HCT116 (cell line): Measurements from ENCODE around the gene TWF2. TPM values are rescaled to one million over a fixed set of nuclear protein-coding genes. Genes with fewer than 3 reads are reported as not detected.

ENCODE experiments used
- ATAC-seq: fragments of 200-7000 bp; cut with Tn5 transposase; 2 replicates; pipeline ENCODE4 v1.9.1; 2020; ENCODE audit warnings: mild to moderate bottlenecking, moderate library complexity
- BruUV-seq: library from RNA; stranded (reverse); fragments of 400-500 nt; replicated peaks from 2 replicates; lab custom pipeline; 2021; lab: Mats Ljungman, UMichigan
- CTCF ChIA-PET: fragments of 300-600 bp; sonication (Branson Sonifier 250); formaldehyde crosslinking; loops from one replicate; lab custom pipeline; 2021; ENCODE audit warnings: antibody characterized with exemption; lab: Charles Lee
- POLR2A ChIA-PET: fragments of 300-600, 350-600 bp; sonication (Branson Sonifier 250); formaldehyde crosslinking; loops from one replicate; lab custom pipeline; 2021; ENCODE audit warnings: antibody characterized with exemption; lab: Charles Lee
- RAD21 ChIA-PET, 2 experiments: fragments of 300-600 bp; sonication (Branson Sonifier 250); formaldehyde crosslinking; loops; one replicate each; lab custom pipeline; 2023; ENCODE audit warnings: low total read pairs in 2 of 2; ENCODE audit not compliant: uncharacterized antibody in 2 of 2, unreplicated experiment in 2 of 2, low non-redundant PET in 1 of 2; lab: Charles Lee
- DNase-seq: peaks from one replicate; pipeline ENCODE4 v3.0.0-alpha.2; 2010; ENCODE audit warnings: low read depth, low spot score
- H2AFZ ChIP-seq: fragments of 200-600 bp; shearing (Covaris generic), sonication (generic); 2 replicates; pipeline ENCODE4 v1.6.1; 2017; ENCODE audit warnings: low read depth, mixed run types, mixed read lengths, antibody characterized with exemption, low read length; ENCODE audit not compliant: poor library complexity, severe bottlenecking
- H3K27ac ChIP-seq: 2 replicates; pipeline ENCODE4 v1.5.1; 2012; ENCODE audit warnings: low read depth, low read length
- H3K27me3 ChIP-seq: fragments of 200-600 bp; sonication (generic); 2 replicates; pipeline ENCODE4 v1.6.1; 2016; ENCODE audit warnings: mixed run types, low read length, mixed read lengths; ENCODE audit not compliant: insufficient read depth
- H3K36me3 ChIP-seq, 2 experiments: fragments of 200-500 bp in 1 of 2; fragments of 200-600 bp in 1 of 2; sonication (Bioruptor generic) in 1 of 2; sonication (generic) in 1 of 2; 2 replicates each; pipeline versions ENCODE4 v1.5.1 to v1.6.1; 2014 to 2016; ENCODE audit warnings: low read length in 2 of 2, inconsistent platforms in 1 of 2, mixed read lengths in 1 of 2, mixed run types in 1 of 2; ENCODE audit not compliant: insufficient read depth in 2 of 2, control insufficient read depth in 1 of 2
- H3K4me1 ChIP-seq, 2 experiments: fragments of 200-600 bp in 1 of 2; sonication (generic) in 1 of 2; 2 replicates each; pipeline versions ENCODE4 v1.5.1 to v1.6.1; 2012 to 2017; ENCODE audit warnings: low read length in 2 of 2, inconsistent platforms in 1 of 2, mild to moderate bottlenecking in 1 of 2, mixed read lengths in 1 of 2, mixed run types in 1 of 2, moderate library complexity in 1 of 2; ENCODE audit not compliant: insufficient read depth in 2 of 2, control insufficient read depth in 1 of 2
- H3K4me2 ChIP-seq: fragments of 200-600 bp; sonication (generic); 2 replicates; pipeline ENCODE4 v1.6.1; 2017; ENCODE audit warnings: mixed run types, low read length, mixed read lengths
- H3K4me3 ChIP-seq, 2 experiments: fragments of 200-600 bp in 1 of 2; sonication (generic) in 1 of 2; replicated peaks in 1 of 2; 2 replicates each; pipeline ENCODE4 v1.5.1; 2011 to 2016; ENCODE audit warnings: low read length in 2 of 2, control low read depth in 1 of 2, low read depth in 1 of 2, mild to moderate bottlenecking in 1 of 2, mixed read lengths in 1 of 2, mixed run types in 1 of 2
- H3K79me2 ChIP-seq: fragments of 200-600 bp; sonication (generic); 2 replicates; pipeline ENCODE4 v1.6.1; 2017; ENCODE audit warnings: mild to moderate bottlenecking, mixed run types, low read length, moderate library complexity, mixed read lengths; ENCODE audit not compliant: insufficient read depth
- H3K9ac ChIP-seq: fragments of 200-600 bp; sonication (generic); 2 replicates; pipeline ENCODE4 v1.6.1; 2016; ENCODE audit warnings: low read length, mixed read lengths
- H3K9me2 ChIP-seq: fragments of 200-600 bp; sonication (generic), shearing (Covaris generic); 2 replicates; pipeline ENCODE4 v1.6.1; 2017; ENCODE audit warnings: mixed run types, mild to moderate bottlenecking, moderate library complexity; ENCODE audit not compliant: insufficient read depth
- H3K9me3 ChIP-seq, 2 experiments: fragments of 200-500 bp in 1 of 2; fragments of 200-600 bp in 1 of 2; sonication (Bioruptor generic) in 1 of 2; sonication (generic) in 1 of 2; 2 replicates each; pipeline ENCODE4 v1.6.1; 2014 to 2017; ENCODE audit warnings: low read length in 2 of 2, mixed read lengths in 2 of 2, inconsistent platforms in 1 of 2, low read depth in 1 of 2, mild to moderate bottlenecking in 1 of 2, mixed run types in 1 of 2, moderate library complexity in 1 of 2; ENCODE audit not compliant: control insufficient read depth in 1 of 2, insufficient read depth in 1 of 2
- H4K20me1 ChIP-seq: fragments of 200-600 bp; sonication (generic), shearing (Covaris generic); 2 replicates; pipeline ENCODE4 v1.6.1; 2017; ENCODE audit warnings: mixed run types, mild to moderate bottlenecking, moderate library complexity; ENCODE audit not compliant: insufficient read depth
- CBX3 ChIP-seq: IDR thresholded peaks from 2 replicates; pipeline ENCODE4 v1.6.1; 2012; ENCODE audit warnings: low read depth
- EZH2 ChIP-seq: fragments of 200-600 bp; sonication (generic); IDR thresholded peaks from 2 replicates; pipeline ENCODE4 v1.6.1; 2017; ENCODE audit warnings: antibody characterized with exemption, mixed run types
- FOSL1 ChIP-seq: IDR thresholded peaks from 2 replicates; pipeline ENCODE4 v1.6.1; 2012; ENCODE audit warnings: low read depth
- SIN3A ChIP-seq: IDR thresholded peaks from 2 replicates; pipeline ENCODE4 v1.6.1; 2012; ENCODE audit warnings: low read depth
- SP1 ChIP-seq: IDR thresholded peaks from 2 replicates; pipeline ENCODE4 v1.6.1; 2012; ENCODE audit warnings: low read depth
- SRF ChIP-seq: IDR thresholded peaks from 2 replicates; pipeline ENCODE4 v1.6.1; 2012; ENCODE audit warnings: low read depth
- YY1 ChIP-seq: IDR thresholded peaks from 2 replicates; pipeline ENCODE4 v1.6.1; 2011; ENCODE audit warnings: low read length, low read depth, moderate library complexity, mild to moderate bottlenecking; ENCODE audit not compliant: insufficient replicate concordance; ENCODE audit errors: extremely low read depth
- intact Hi-C: fragments of 100-400 bp; cut with micrococcal nuclease; formaldehyde crosslinking; loops from 2 replicates; pipeline ENCODE4 v1.10.0; 2022
- total RNA-seq: library from RNA; stranded (reverse); gene quantifications from one replicate; pipeline ENCODE4 v1.2.1, GENCODE V29; 2021; ENCODE audit not compliant: unreplicated experiment
- TF ChIP-seq, protein P1 (sequence below), 3 experiments: fragments of 200-600 bp in 1 of 3; sonication (generic) in 1 of 3; IDR thresholded peaks in 2 of 3; conservative IDR thresholded peaks in 1 of 3; 2 replicates each; pipeline ENCODE4 v1.5.1; 2012 to 2017; ENCODE audit warnings: low read depth in 2 of 3, low read length in 2 of 3, antibody characterized with exemption in 1 of 3, borderline replicate concordance in 1 of 3, control low read depth in 1 of 3, mild to moderate bottlenecking in 1 of 3, mixed read lengths in 1 of 3, mixed run types in 1 of 3, moderate library complexity in 1 of 3; ENCODE audit not compliant: insufficient read depth in 1 of 3
- TF ChIP-seq, protein P2 (sequence below): IDR thresholded peaks from 2 replicates; pipeline ENCODE4 v1.6.1; 2012

TWF2 gene
- total RNA-seq, 1 experiment from 2014 or later = 100 TPM

GRCh38 chr3:52213901-52214300, 25.1 kb downstream of the TWF2 start (continued):
- TF ChIP-seq SRF (no peak), FOSL1 (no peak), YY1 (no peak), SIN3A (no peak), CBX3 (no peak)
- TF ChIP-seq, protein P1, sequence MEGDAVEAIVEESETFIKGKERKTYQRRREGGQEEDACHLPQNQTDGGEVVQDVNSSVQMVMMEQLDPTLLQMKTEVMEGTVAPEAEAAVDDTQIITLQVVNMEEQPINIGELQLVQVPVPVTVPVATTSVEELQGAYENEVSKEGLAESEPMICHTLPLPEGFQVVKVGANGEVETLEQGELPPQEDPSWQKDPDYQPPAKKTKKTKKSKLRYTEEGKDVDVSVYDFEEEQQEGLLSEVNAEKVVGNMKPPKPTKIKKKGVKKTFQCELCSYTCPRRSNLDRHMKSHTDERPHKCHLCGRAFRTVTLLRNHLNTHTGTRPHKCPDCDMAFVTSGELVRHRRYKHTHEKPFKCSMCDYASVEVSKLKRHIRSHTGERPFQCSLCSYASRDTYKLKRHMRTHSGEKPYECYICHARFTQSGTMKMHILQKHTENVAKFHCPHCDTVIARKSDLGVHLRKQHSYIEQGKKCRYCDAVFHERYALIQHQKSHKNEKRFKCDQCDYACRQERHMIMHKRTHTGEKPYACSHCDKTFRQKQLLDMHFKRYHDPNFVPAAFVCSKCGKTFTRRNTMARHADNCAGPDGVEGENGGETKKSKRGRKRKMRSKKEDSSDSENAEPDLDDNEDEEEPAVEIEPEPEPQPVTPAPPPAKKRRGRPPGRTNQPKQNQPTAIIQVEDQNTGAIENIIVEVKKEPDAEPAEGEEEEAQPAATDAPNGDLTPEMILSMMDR (IDR thresholded peaks at IDR 0.05 in 2 of 3, conservative IDR thresholded peaks at IDR 0.05 in 1 of 3; ENCODE audit: borderline replicate concordance in 1 of 3, insufficient read depth in 1 of 3, low read depth in 2 of 3, low read length in 2 of 3) = no peak
- TF ChIP-seq, protein P2, sequence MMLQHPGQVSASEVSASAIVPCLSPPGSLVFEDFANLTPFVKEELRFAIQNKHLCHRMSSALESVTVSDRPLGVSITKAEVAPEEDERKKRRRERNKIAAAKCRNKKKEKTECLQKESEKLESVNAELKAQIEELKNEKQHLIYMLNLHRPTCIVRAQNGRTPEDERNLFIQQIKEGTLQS = no peak

DNA sequence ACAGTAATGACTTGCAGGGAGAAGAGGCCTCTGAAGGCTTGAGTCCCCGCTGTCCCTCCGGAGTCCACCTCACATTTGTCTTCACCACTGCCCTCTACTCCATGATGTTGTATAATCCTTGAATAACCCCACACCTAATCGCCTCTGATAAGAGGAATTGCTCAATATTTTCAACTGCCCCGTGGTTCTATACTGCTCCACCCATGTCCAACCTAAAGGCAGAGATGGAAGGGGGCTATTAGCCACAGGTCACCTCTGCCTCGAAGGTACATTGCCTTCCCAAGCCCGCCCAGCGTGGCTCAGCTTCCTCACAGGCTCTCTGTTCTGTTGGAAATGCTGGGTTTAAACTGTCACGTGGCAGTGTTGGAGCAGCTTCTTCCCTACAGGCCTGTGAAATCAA, 26.0 kb downstream of the TWF2 start:
- intact Hi-C loops = no loop called here
- Histone ChIP-seq H4K20me1 (no peaks in the 10 kb centered on the region), H3K9ac (no peak overlapping the region), H3K79me2 (no peaks in the 10 kb centered on the region), H3K4me1 (peaks cover 16 to 23% of the 10 kb centered on the region in 2 experiments), H3K4me3 (no peak overlapping the region), H3K9me3 (no peaks in the 10 kb centered on the region), H3K9me2 (no peaks in the 10 kb centered on the region), H3K36me3 (peaks cover 50 to 54% of the 10 kb centered on the region in 2 experiments), H3K27me3 (no peaks in the 10 kb centered on the region), H2AFZ (no peak overlapping the region), H3K27ac (no peak overlapping the region), H3K4me2 (no peak overlapping the region)
- DNase-seq (no peak), ATAC-seq (no peak)
- RAD21 ChIA-PET = no interaction called here
- CTCF ChIA-PET = no interaction called here
- POLR2A ChIA-PET = no interaction called here
- BruUV-seq = no TSS peak
- TF ChIP-seq EZH2 (no peak), SP1 (no peak)
